Measurements from ENCODE around the gene TBC1D24.

Gene TBC1D24

GRCh38 chr16:2487517-2487842 lies 12.6 kb downstream of the TBC1D24 start:
- TF ChIP-seq, protein P1, sequence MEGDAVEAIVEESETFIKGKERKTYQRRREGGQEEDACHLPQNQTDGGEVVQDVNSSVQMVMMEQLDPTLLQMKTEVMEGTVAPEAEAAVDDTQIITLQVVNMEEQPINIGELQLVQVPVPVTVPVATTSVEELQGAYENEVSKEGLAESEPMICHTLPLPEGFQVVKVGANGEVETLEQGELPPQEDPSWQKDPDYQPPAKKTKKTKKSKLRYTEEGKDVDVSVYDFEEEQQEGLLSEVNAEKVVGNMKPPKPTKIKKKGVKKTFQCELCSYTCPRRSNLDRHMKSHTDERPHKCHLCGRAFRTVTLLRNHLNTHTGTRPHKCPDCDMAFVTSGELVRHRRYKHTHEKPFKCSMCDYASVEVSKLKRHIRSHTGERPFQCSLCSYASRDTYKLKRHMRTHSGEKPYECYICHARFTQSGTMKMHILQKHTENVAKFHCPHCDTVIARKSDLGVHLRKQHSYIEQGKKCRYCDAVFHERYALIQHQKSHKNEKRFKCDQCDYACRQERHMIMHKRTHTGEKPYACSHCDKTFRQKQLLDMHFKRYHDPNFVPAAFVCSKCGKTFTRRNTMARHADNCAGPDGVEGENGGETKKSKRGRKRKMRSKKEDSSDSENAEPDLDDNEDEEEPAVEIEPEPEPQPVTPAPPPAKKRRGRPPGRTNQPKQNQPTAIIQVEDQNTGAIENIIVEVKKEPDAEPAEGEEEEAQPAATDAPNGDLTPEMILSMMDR (conservative IDR thresholded peaks at IDR 0.05): no peak
- H3K27ac ChIP-seq: no peak overlapping the region

DNA sequence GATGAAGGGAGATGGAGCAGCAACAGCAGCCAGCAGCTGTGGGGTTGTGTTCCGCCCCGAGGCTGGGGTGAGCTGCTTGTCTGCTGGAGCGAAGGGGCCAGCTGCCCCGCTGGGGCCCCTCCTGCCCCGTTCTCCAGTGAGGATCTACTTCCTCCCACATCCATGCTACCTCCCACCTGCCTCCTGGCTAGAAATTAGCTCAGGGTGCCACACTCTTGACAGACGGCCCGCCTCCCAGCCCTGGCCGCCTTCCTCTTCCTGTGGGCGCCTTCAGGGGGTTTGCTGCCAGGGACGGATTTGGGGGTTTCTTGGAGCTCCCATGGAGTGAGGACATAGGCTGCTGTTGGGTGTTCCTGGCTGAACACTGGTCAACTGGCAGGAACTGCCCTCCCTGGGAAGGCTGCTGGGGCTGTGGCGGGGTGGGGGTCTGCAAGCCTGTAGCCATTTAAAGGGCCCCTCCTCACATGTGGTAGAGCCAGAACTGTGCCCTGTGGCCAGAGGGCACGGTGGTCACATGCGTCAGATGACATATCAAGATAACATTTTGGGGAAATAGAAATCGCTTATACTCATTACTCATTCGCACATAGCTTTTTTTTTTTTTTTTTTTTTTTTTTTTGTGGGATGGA lies 13.1 kb downstream of the TBC1D24 start:
- TF ChIP-seq, protein P1 (conservative IDR thresholded peaks at IDR 0.05): no peak
- H3K27ac ChIP-seq: no peak overlapping the region

DNA sequence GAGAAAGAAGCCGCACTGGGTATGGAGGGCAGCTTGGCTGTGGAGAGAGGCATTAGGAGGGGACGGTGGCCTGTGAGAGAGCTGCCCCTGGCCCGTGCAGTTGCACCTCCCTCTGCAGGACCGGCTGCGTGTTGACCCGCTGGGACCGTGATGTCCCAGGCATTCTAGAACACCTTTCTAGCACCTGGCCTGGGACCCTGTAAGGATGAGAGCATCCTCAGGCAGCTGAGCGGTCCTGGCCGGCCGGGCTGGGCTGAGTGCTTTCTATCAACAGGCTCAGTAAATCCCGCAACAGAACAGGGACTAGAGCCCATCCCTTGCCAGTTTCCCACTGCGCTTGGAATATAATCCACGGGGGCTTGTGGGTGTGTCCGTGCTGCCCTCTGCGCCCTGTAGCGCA lies 14.7 kb downstream of the TBC1D24 start:
- TF ChIP-seq, protein P1 (conservative IDR thresholded peaks at IDR 0.05): no peak
- no peak overlapping the region for H3K27ac ChIP-seq

DNA sequence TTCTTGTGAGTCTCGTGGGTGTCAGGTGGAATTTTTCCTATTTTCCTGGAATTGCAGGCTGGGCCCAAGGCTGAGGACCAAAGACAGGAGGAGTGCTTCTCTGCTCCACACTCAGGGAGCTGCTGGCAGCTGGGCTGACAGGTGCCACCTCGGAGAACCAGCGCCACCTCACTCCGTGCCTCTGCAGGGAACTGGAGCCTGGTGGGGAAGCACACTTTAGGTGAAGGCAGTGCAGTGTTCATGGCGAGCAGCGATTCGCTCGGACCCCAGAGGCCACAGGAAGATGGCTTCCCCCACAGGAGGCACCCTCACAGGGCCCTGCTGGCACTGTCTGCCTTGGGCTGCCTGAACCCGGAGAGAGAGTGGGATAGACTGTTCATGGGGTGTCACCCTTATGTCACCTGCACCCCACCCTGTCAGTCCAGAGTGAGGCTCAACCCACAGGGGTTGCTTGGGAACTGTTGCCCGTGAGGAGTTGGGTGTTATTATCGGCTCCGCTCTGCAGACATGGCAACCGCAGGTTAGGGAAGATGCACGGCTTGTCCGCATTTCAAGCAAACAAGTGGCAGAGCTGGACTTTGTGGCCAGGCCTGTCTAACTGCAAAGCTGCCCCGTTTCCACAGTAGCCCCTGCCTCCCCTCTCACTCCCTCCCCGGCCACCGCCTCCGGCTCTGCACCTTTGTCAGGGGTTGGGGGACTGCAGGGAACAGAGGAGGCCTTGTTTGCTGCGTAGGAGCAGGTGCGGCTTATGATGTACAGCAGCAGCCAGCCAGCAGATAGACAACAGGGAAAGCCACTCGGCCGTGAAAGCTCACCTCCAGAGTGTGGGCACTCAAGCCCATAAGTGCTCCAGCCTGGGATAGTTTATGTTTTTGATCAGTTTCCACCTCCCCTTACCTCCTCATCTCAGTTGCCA lies 15.5 kb downstream of the TBC1D24 start:
- TF ChIP-seq, protein P1 (conservative IDR thresholded peaks at IDR 0.05): no peak

DNA sequence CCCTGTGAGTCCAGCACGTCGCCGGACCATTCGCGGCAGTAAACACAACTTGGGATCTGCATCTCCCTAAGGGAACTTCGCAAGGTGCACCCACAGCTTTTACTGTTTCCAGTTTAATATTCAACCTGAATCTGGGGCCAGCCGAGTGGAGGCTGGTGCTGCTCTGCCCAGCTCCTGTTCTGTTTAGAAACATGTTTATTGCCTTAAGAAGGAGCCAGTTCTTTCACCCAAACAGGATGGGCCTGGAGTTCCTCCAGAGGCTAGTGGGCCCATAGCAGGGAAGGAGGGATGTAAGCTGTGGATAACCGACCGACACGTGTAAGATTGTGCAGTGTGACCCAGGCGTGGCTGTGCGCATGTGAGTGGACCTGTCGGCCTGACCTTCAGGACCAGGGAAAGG lies 17.4 kb downstream of the TBC1D24 start:
- TF ChIP-seq, protein P1 (conservative IDR thresholded peaks at IDR 0.05): no peak
- no peak overlapping the region for H3K27ac ChIP-seq

More for the DNA sequence above, 15.5 kb downstream of the TBC1D24 start:
- no peak overlapping the region for H3K27ac ChIP-seq

DNA sequence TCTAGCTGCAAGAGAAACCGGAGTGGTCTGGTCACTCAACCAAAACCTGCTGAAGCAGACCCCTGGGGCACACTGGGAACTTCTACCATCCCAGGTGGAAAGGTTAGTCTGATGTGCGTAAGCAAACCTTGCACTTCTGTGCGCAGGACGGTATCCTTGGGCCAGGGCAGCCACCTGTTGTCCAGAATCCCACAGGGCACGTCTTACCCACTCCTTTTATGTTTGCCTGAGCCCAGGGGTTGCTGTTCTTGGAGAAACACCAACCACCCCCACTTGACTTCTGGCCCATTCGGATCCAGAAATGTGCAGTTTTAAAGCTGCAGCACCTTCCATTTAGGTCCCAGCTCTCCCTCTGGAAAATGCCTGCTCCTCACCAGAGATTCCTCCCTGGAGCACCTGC lies 18.7 kb downstream of the TBC1D24 start:
- TF ChIP-seq, protein P1 (conservative IDR thresholded peaks at IDR 0.05): no peak

GRCh38 chr16:2494616-2495015 lies 19.7 kb downstream of the TBC1D24 start:
- TF ChIP-seq, protein P1 (conservative IDR thresholded peaks at IDR 0.05): no peak
- no peak overlapping the region for H3K27ac ChIP-seq

More for the DNA sequence above, 18.7 kb downstream of the TBC1D24 start:
- no peak overlapping the region for H3K27ac ChIP-seq
